ENCODE data around the gene EIF3I.

EIF3I gene

GRCh38 chr1:32266921-32267591 lies 44.8 kb downstream of the EIF3I start:
- DNase-seq: no peak

- no peak for DNase-seq
Measured at GRCh38 chr1:32269744-32270143, 47.5 kb downstream of the EIF3I start.

GRCh38 chr1:32272557-32273390 lies 50.6 kb downstream of the EIF3I start:
- no peak for DNase-seq

- DNase-seq: peak; percentile 82
Measured at GRCh38 chr1:32273391-32274208, 51.4 kb downstream of the EIF3I start.

- DNase-seq: no peak
Measured at GRCh38 chr1:32274646-32275340, 52.6 kb downstream of the EIF3I start.

- DNase-seq: no peak
Measured at GRCh38 chr1:32275424-32275823, 53.2 kb downstream of the EIF3I start.

GRCh38 chr1:32276032-32276782 lies 54.0 kb downstream of the EIF3I start:
- no peak for DNase-seq

Data from activated CD4-positive, alpha-beta T cell treated with anti-CD3 and anti-CD28 coated beads, Interleukin-2, amount 50 U/mL, for 16 hours (primary cell).